Kidney tubule cell (primary cell): ENCODE measurements around the gene FADD.
"Not testable (repeated sequence)": the region's sequence is repeated elsewhere in the genome, so short reads cannot be mapped to it uniquely, and the experiment has no call there.

Experiments used
- DNase-seq: peaks from one replicate; pipeline ENCODE4 v3.0.0-alpha.2; 2018; ENCODE audit warnings: low spot score

Gene FADD

GRCh38 chr11:70205049-70205725 lies 2.1 kb downstream of the FADD start:
- peak; percentile 58 for DNase-seq

GRCh38 chr11:70205766-70206165 lies 2.7 kb downstream of the FADD start:
- no peak for DNase-seq

- no peak for DNase-seq
These were observed 3.3 kb downstream of the FADD start for GRCh38 chr11:70206226-70206981.

GRCh38 chr11:70206982-70207376 lies 3.9 kb downstream of the FADD start:
- DNase-seq, result no peak

- no peak for DNase-seq
These were observed 4.5 kb downstream of the FADD start for GRCh38 chr11:70207531-70208131.

- DNase-seq, result no peak
These were observed 6.4 kb downstream of the FADD start for GRCh38 chr11:70209391-70209912.

- DNase-seq, result peak; percentile 45
These were observed 7.0 kb downstream of the FADD start for GRCh38 chr11:70210051-70210501.

GRCh38 chr11:70210530-70210929 lies 7.4 kb downstream of the FADD start:
- DNase-seq, result peak; percentile 52

GRCh38 chr11:70212227-70212811 lies 9.2 kb downstream of the FADD start:
- DNase-seq, result peak; percentile 42

- not testable (repeated sequence) for DNase-seq
These were observed 14.3 kb downstream of the FADD start for GRCh38 chr11:70217388-70217787.

GRCh38 chr11:70218076-70218475 lies 15.0 kb downstream of the FADD start:
- not testable (repeated sequence) for DNase-seq

GRCh38 chr11:70220136-70220535 lies 17.0 kb downstream of the FADD start:
- DNase-seq, result no peak

- DNase-seq, result no peak
These were observed 17.8 kb downstream of the FADD start for GRCh38 chr11:70220920-70221319.

- no peak for DNase-seq
These were observed 22.6 kb downstream of the FADD start for GRCh38 chr11:70225681-70226177.

GRCh38 chr11:70226183-70226582 lies 23.1 kb downstream of the FADD start:
- no peak for DNase-seq

- DNase-seq, result no peak
These were observed 23.9 kb downstream of the FADD start for GRCh38 chr11:70226967-70227366.

GRCh38 chr11:70229737-70230136 lies 26.6 kb downstream of the FADD start:
- no peak for DNase-seq

GRCh38 chr11:70230151-70230839 lies 27.2 kb downstream of the FADD start:
- DNase-seq, result no peak

GRCh38 chr11:70230840-70231710 lies 28.0 kb downstream of the FADD start:
- DNase-seq, result no peak

- DNase-seq, result no peak
These were observed 29.9 kb downstream of the FADD start for GRCh38 chr11:70233034-70233433.

GRCh38 chr11:70233511-70233934 lies 30.4 kb downstream of the FADD start:
- peak; percentile 99 for DNase-seq
